PFSK-1 (cell line): Measurements from ENCODE around the gene FECH.

Source experiments
- POLR2AphosphoS5 ChIP-seq: IDR thresholded peaks from 2 replicates; pipeline ENCODE4 v1.6.1; 2012; ENCODE audit warnings: low read depth, mild to moderate bottlenecking, control low read depth, low read length, moderate library complexity
- SIN3A ChIP-seq: IDR thresholded peaks from 2 replicates; pipeline ENCODE4 v1.6.1; 2012; ENCODE audit warnings: mild to moderate bottlenecking, low read length, moderate library complexity, borderline replicate concordance; ENCODE audit not compliant: insufficient read depth
- TAF1 ChIP-seq: IDR thresholded peaks from 2 replicates; pipeline ENCODE4 v1.6.1; 2012; ENCODE audit warnings: low read length, control low read depth, borderline replicate concordance; ENCODE audit not compliant: insufficient read depth
- TF ChIP-seq, protein P1 (sequence below), 2 experiments: IDR thresholded peaks; 2 replicates each; pipeline versions ENCODE4 v1.6.1 to v1.8.0; 2011 to 2012; ENCODE audit warnings: low read depth in 2 of 2, low read length in 2 of 2, control low read depth in 1 of 2, inconsistent platforms in 1 of 2, mild to moderate bottlenecking in 1 of 2, moderate library complexity in 1 of 2; ENCODE audit not compliant: insufficient read depth in 1 of 2

- TF ChIP-seq SIN3A (no peak), POLR2AphosphoS5 (no peak), TAF1 (no peak)
- TF ChIP-seq, protein P1, sequence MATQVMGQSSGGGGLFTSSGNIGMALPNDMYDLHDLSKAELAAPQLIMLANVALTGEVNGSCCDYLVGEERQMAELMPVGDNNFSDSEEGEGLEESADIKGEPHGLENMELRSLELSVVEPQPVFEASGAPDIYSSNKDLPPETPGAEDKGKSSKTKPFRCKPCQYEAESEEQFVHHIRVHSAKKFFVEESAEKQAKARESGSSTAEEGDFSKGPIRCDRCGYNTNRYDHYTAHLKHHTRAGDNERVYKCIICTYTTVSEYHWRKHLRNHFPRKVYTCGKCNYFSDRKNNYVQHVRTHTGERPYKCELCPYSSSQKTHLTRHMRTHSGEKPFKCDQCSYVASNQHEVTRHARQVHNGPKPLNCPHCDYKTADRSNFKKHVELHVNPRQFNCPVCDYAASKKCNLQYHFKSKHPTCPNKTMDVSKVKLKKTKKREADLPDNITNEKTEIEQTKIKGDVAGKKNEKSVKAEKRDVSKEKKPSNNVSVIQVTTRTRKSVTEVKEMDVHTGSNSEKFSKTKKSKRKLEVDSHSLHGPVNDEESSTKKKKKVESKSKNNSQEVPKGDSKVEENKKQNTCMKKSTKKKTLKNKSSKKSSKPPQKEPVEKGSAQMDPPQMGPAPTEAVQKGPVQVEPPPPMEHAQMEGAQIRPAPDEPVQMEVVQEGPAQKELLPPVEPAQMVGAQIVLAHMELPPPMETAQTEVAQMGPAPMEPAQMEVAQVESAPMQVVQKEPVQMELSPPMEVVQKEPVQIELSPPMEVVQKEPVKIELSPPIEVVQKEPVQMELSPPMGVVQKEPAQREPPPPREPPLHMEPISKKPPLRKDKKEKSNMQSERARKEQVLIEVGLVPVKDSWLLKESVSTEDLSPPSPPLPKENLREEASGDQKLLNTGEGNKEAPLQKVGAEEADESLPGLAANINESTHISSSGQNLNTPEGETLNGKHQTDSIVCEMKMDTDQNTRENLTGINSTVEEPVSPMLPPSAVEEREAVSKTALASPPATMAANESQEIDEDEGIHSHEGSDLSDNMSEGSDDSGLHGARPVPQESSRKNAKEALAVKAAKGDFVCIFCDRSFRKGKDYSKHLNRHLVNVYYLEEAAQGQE (IDR thresholded peaks at IDR 0.05; ENCODE audit: insufficient read depth in 1 of 2, low read depth in 2 of 2, low read length in 2 of 2), result no peak
Measured at GRCh38 chr18:57569133-57569532, 17.4 kb downstream of the FECH start.
